NT2/D1 (cell line): ENCODE results near the gene DPH3.

ENCODE experiments used
- SUZ12 ChIP-seq: IDR thresholded peaks from 2 replicates; pipeline ENCODE4 v1.6.1; 2011; ENCODE audit not compliant: insufficient read length, insufficient read depth; ENCODE audit errors: extremely low read depth
- YY1 ChIP-seq: IDR thresholded peaks from 2 replicates; pipeline ENCODE4 v1.6.1; 2011; ENCODE audit not compliant: insufficient read length, insufficient read depth
- ZNF274 ChIP-seq: IDR thresholded peaks from 2 replicates; pipeline ENCODE4 v1.6.1; 2011; ENCODE audit warnings: mild to moderate bottlenecking, low read depth, low read length

- TF ChIP-seq YY1 = no peak
- no peak for TF ChIP-seq ZNF274
- no peak for TF ChIP-seq SUZ12
Measured at GRCh38 chr3:16243706-16244490, 20.8 kb downstream of the DPH3 start.
